RPMI8226 (cell line): ENCODE measurements around the gene RBMXL3.
"Not testable (repeated sequence)": the region's sequence is repeated elsewhere in the genome, so short reads cannot be mapped to it uniquely, and the experiment has no call there.

ENCODE experiments used
- DNase-seq: peaks from one replicate; pipeline ENCODE4 v3.0.0-alpha.2; 2015

RBMXL3 gene

GRCh38 chrX:115189110-115189509, at the start of gene RBMXL3:
TSS of gene RBMXL3 (plus strand) at chrX:115189410. CDS start at chrX:115189442, 32 bp downstream.
- DNase-seq = no peak

- no peak for DNase-seq
Measured at GRCh38 chrX:115142057-115142456, 47.2 kb upstream of the RBMXL3 start.

- no peak for DNase-seq
Measured at GRCh38 chrX:115147220-115147619, 42.0 kb upstream of the RBMXL3 start.

GRCh38 chrX:115173181-115173580, 16.0 kb upstream of the RBMXL3 start:
- no peak for DNase-seq

- no peak for DNase-seq
Measured at GRCh38 chrX:115174548-115174947, 14.7 kb upstream of the RBMXL3 start.

GRCh38 chrX:115177932-115178331, 11.3 kb upstream of the RBMXL3 start:
- no peak for DNase-seq

GRCh38 chrX:115178473-115178872, 10.7 kb upstream of the RBMXL3 start:
- DNase-seq = no peak

- no peak for DNase-seq
Measured at GRCh38 chrX:115183980-115184379, 5.2 kb upstream of the RBMXL3 start.

- no peak for DNase-seq
Measured at GRCh38 chrX:115189646-115190635, 731 bp downstream of the RBMXL3 start.

- DNase-seq = no peak
Measured at GRCh38 chrX:115190636-115191489, 1.7 kb downstream of the RBMXL3 start.

GRCh38 chrX:115191490-115192243, 2.5 kb downstream of the RBMXL3 start:
- no peak for DNase-seq

- no peak for DNase-seq
Measured at GRCh38 chrX:115192244-115192700, 3.1 kb downstream of the RBMXL3 start.

GRCh38 chrX:115204040-115204439, 14.8 kb downstream of the RBMXL3 start:
- no peak for DNase-seq

GRCh38 chrX:115209547-115209946, 20.3 kb downstream of the RBMXL3 start:
- not testable (repeated sequence) for DNase-seq

GRCh38 chrX:115214151-115214550, 24.9 kb downstream of the RBMXL3 start:
- no peak for DNase-seq

- no peak for DNase-seq
Measured at GRCh38 chrX:115214605-115215004, 25.4 kb downstream of the RBMXL3 start.

GRCh38 chrX:115217346-115217745, 28.1 kb downstream of the RBMXL3 start:
- DNase-seq = not testable (repeated sequence)

- peak; percentile 43 for DNase-seq
Measured at GRCh38 chrX:115226929-115227328, 37.7 kb downstream of the RBMXL3 start.

- DNase-seq = no peak
Measured at GRCh38 chrX:115229337-115230003, 40.3 kb downstream of the RBMXL3 start.

- DNase-seq = no peak
Measured at GRCh38 chrX:115232933-115233496, 43.8 kb downstream of the RBMXL3 start.
